ENCODE measurements around the gene NR2F1.
A peak's percentile ranks its signal among the peaks of the same experiment; 100 is the strongest.

NR2F1 gene

GRCh38 chr5:93598091-93599000 lies 15.3 kb downstream of the NR2F1 start (continued):
- TF ChIP-seq ZNF341 (tag by site-specific recombination; IDR thresholded peaks at IDR 0.05; ENCODE audit: low read depth) (peak; percentile 92), HOXD13 (CRISPR knock-in tag; IDR thresholded peaks at IDR 0.05; ENCODE audit: borderline replicate concordance) (no peak), ZNF768 (tag by site-specific recombination; IDR thresholded peaks at IDR 0.05) (no peak), ZNF580 (tag by site-specific recombination; IDR thresholded peaks at IDR 0.05) (peak; percentile 44), ZNF610 (tag by site-specific recombination; IDR thresholded peaks at IDR 0.05; ENCODE audit: borderline replicate concordance) (no peak), PRDM4 (tag by site-specific recombination; IDR thresholded peaks at IDR 0.05) (peak; percentile 79), ZBTB21 (tag by site-specific recombination; IDR thresholded peaks at IDR 0.05) (peak; percentile 40; the same call in 1 of the 2 replicates), ZNF416 (tag by site-specific recombination; IDR thresholded peaks at IDR 0.05) (no peak), ZSCAN18 (tag by site-specific recombination; IDR thresholded peaks at IDR 0.05) (no peak), ZSCAN30 (tag by site-specific recombination; IDR thresholded peaks at IDR 0.05) (0 out of 2 replicates have a peak, but pooled peaks have one; percentile 36), ZBTB44 (tag by site-specific recombination; IDR thresholded peaks at IDR 0.05) (peak; percentile 85), ZNF121 (tag by site-specific recombination; IDR thresholded peaks at IDR 0.05) (no peak), ZNF600 (tag by site-specific recombination; IDR thresholded peaks at IDR 0.05) (peak; percentile 53; the same call in 1 of the 2 replicates), ZNF544 (tag by site-specific recombination; IDR thresholded peaks at IDR 0.05) (no peak)

GRCh38 chr5:93599001-93599379 lies 16.0 kb downstream of the NR2F1 start:
- Histone ChIP-seq H3K4me3 (ENCODE audit: low read depth, low read length) (no peak overlapping the region), H3K4me1 (ENCODE audit: control insufficient read depth, insufficient read depth, low read length) (peaks cover 38% of the 10 kb centered on the region), H3K9me3 (ENCODE audit: control insufficient read depth, insufficient read depth, low read depth, low read length) (no peaks in the 10 kb centered on the region), H3K36me3 (ENCODE audit: control insufficient read depth in 2 of 2, insufficient read depth in 1 of 2, low read length in 2 of 2) (peaks cover 7 to 14% of the 10 kb centered on the region in 2 experiments), H3K27ac (ENCODE audit: extremely low read depth, low read depth, low read length) (peak overlapping the region; percentile 84)
- POLR2A ChIA-PET = interaction anchor here (1.4 kb wide), 1 partner anchor 14 kb away, joined by 3 read pairs; no protein-coding TSS in a partner anchor
- CTCF ChIA-PET = interaction anchor here (0.6 kb wide), 1 partner anchor 712 kb away, joined by 3 read pairs; no protein-coding TSS in a partner anchor
- TF ChIP-seq ZNF513 (tag by site-specific recombination; IDR thresholded peaks at IDR 0.05) (no peak), ZNF580 (tag by site-specific recombination; IDR thresholded peaks at IDR 0.05) (no peak), MZF1 (tag by site-specific recombination; IDR thresholded peaks at IDR 0.05; ENCODE audit: borderline replicate concordance) (peak; percentile 74; the same call in 1 of the 2 replicates), ZBTB21 (tag by site-specific recombination; IDR thresholded peaks at IDR 0.05) (peak; percentile 3; the same call in 1 of the 2 replicates), GFI1B (tag by site-specific recombination; IDR thresholded peaks at IDR 0.05) (0 out of 2 replicates have a peak, but pooled peaks have one; percentile 1), REPIN1 (tag by site-specific recombination; IDR thresholded peaks at IDR 0.05; ENCODE audit: low read depth) (no peak), ZNF148 (tag by site-specific recombination; IDR thresholded peaks at IDR 0.05; ENCODE audit: borderline replicate concordance) (no peak), ZNF777 (tag by site-specific recombination; IDR thresholded peaks at IDR 0.05; ENCODE audit: borderline replicate concordance) (no peak), ZNF558 (tag by site-specific recombination; IDR thresholded peaks at IDR 0.05) (no peak), ZNF639 (tag by site-specific recombination; IDR thresholded peaks at IDR 0.05) (peak; percentile 2; the same call in 1 of the 2 replicates)
